Kidney (tissue), 14 donors: ENCODE measurements around the gene AGBL4. TPM values are rescaled to one million over a fixed set of nuclear protein-coding genes. Genes with fewer than 3 reads are reported as not detected.

Experiments used
- DNase-seq, 5 donors: peaks; one replicate each; pipeline ENCODE4 v3.0.0-alpha.2; 2013 to 2020
- FAIRE-seq: peaks from 2 replicates; lab custom pipeline; 2012; peaks lifted over from hg19 to GRCh38; lab: Jason Lieb, UNC
- H3K27ac ChIP-seq, 2 donors: one replicate each; pipeline ENCODE4 v1.7.0; 2013; ENCODE audit warnings: low read depth in 2 of 2, low read length in 2 of 2, inconsistent platforms in 1 of 2
- H3K27me3 ChIP-seq: one replicate; pipeline ENCODE4 v1.7.1; 2013; ENCODE audit warnings: low read length, inconsistent platforms; ENCODE audit not compliant: control insufficient read depth, insufficient read depth
- H3K36me3 ChIP-seq, 3 donors: one replicate each; pipeline versions ENCODE4 v1.7.0 to v1.7.1; 2013; ENCODE audit warnings: low read length in 3 of 3, control low read depth in 1 of 3, inconsistent platforms in 1 of 3; ENCODE audit not compliant: insufficient read depth in 3 of 3, control insufficient read depth in 2 of 3
- H3K4me1 ChIP-seq, 3 donors: one replicate each; pipeline versions ENCODE4 v1.7.0 to v1.7.1; 2013; ENCODE audit warnings: low read length in 3 of 3, inconsistent platforms in 1 of 3, low read depth in 1 of 3; ENCODE audit not compliant: control insufficient read depth in 2 of 3, insufficient read depth in 2 of 3
- H3K4me3 ChIP-seq, 3 donors: one replicate each; pipeline versions ENCODE4 v1.7.0 to v1.8.1; 2013; ENCODE audit warnings: low read length in 3 of 3, control low read depth in 1 of 3, inconsistent platforms in 1 of 3
- H3K9ac ChIP-seq, 3 donors: one replicate each; pipeline versions ENCODE4 v1.7.0 to v1.7.1; 2013; ENCODE audit warnings: low read length in 3 of 3, control low read depth in 1 of 3, inconsistent platforms in 1 of 3
- H3K9me3 ChIP-seq, 3 donors: one replicate each; pipeline versions ENCODE4 v1.7.0 to v1.7.1; 2013; ENCODE audit warnings: low read length in 3 of 3, control low read depth in 1 of 3, inconsistent platforms in 1 of 3; ENCODE audit not compliant: control insufficient read depth in 2 of 3, insufficient read depth in 1 of 3
- intact Hi-C: fragments of 100-400 bp; cut with DNase I; formaldehyde crosslinking; loops from one replicate; pipeline ENCODE4 v1.11.1; 2022
- polyA plus RNA-seq: library from polyadenylated mRNA; stranded (reverse); fragments of 350-450 nt; fragmentation: Illumina TruSeq; extraction: RNeasy Lipid Tissue Mini Kit (QIAGEN cat#74804); gene quantifications from one replicate; pipeline ENCODE4 v1.2.3, GENCODE V29; 2014; ENCODE audit warnings: low read depth, low replicate concordance; ENCODE audit not compliant: insufficient read depth
- total RNA-seq: library from RNA; stranded (reverse); fragmentation: NEBNext Ultra II Directional; extraction: Animal tissue kit (Norgen Biotek cat#: 25700); gene quantifications from one replicate; pipeline ENCODE4 v1.2.1, GENCODE V29; 2021
- TF ChIP-seq, protein P1 (sequence below): IDR thresholded peaks from 3 replicates; pipeline ENCODE4 v1.5.1; 2012; ENCODE audit warnings: mild to moderate bottlenecking, moderate library complexity, borderline replicate concordance; ENCODE audit not compliant: insufficient read depth; ENCODE audit errors: extremely low read depth
- donor health status: control.
- donor health status: control.
- donor health status: control.
- donor health status: control.
- donor health status: control.
- donor health status: DM: yes; HTN: yes; CAD: no.
- donor health status: Normal renal cell carcinoma (clear cell type).

The AGBL4 gene
- total and polyA plus RNA-seq, 2 donors from 2014 or later, result 1.5 to 2.7 TPM

DNA sequence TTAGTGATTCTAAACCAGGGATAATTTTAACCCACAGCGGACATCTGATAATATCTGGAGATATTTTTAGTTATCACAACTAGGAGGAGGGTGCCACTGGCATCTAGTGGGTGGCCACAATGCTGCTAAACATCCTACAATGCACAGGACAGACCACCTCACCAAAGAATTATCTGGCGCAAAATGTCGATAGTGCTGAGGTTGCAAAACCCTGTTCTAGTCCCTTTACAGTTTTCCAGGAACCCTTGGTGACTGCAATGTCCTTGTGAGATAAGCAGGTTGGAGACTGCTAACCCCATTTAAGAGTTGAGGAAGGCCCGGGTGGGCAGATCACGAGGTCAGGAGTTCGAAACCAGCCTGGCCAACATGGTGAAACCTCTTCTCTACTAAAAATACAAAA lies 1083.9 kb downstream of the AGBL4 start:
- intact Hi-C loops, result no loop called here
- Histone ChIP-seq H3K9ac (no peak overlapping the region), H3K27ac (no peak overlapping the region), H3K36me3 (no peaks in the 10 kb centered on the region), H3K9me3 (no peaks in the 10 kb centered on the region), H3K27me3 (no peaks in the 10 kb centered on the region), H3K4me3 (no peak overlapping the region), H3K4me1 (no peaks in the 10 kb centered on the region)
- TF ChIP-seq, protein P1, sequence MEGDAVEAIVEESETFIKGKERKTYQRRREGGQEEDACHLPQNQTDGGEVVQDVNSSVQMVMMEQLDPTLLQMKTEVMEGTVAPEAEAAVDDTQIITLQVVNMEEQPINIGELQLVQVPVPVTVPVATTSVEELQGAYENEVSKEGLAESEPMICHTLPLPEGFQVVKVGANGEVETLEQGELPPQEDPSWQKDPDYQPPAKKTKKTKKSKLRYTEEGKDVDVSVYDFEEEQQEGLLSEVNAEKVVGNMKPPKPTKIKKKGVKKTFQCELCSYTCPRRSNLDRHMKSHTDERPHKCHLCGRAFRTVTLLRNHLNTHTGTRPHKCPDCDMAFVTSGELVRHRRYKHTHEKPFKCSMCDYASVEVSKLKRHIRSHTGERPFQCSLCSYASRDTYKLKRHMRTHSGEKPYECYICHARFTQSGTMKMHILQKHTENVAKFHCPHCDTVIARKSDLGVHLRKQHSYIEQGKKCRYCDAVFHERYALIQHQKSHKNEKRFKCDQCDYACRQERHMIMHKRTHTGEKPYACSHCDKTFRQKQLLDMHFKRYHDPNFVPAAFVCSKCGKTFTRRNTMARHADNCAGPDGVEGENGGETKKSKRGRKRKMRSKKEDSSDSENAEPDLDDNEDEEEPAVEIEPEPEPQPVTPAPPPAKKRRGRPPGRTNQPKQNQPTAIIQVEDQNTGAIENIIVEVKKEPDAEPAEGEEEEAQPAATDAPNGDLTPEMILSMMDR, result no peak
- DNase-seq (no peak), FAIRE-seq (no peak)

DNA sequence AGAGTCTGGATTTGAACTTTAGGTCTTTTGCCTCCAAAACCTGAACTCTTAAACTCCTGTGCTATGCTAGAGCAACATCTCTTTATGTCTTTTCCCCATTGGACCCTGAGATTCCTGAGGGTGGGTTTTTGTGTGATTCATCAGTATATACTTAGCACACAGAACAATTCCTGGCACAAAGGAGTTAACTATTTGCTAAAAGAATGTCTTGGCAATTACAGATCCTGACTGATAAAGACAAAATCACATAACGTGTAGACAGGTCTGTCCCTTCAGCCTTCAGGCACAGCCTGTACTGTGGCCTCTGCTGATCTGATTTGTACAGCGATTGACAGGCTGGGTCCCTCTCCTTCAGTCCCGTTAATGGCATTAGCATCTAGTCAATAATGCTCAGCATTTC lies 1084.7 kb downstream of the AGBL4 start:
- FAIRE-seq, result no peak
- intact Hi-C loops, result no loop called here
- TF ChIP-seq, protein P1, result no peak
- no peaks in the 10 kb centered on the region for H3K27me3 ChIP-seq
- H3K4me3 ChIP-seq, result no peak overlapping the region
- no peaks in the 10 kb centered on the region for H3K9me3 ChIP-seq
- no peak overlapping the region for H3K9ac ChIP-seq
- H3K4me1 ChIP-seq, result no peaks in the 10 kb centered on the region
- DNase-seq, result peak in 2 of 5 donors; percentile 18 to 21
- H3K36me3 ChIP-seq, result no peaks in the 10 kb centered on the region
- no peak overlapping the region for H3K27ac ChIP-seq

DNA sequence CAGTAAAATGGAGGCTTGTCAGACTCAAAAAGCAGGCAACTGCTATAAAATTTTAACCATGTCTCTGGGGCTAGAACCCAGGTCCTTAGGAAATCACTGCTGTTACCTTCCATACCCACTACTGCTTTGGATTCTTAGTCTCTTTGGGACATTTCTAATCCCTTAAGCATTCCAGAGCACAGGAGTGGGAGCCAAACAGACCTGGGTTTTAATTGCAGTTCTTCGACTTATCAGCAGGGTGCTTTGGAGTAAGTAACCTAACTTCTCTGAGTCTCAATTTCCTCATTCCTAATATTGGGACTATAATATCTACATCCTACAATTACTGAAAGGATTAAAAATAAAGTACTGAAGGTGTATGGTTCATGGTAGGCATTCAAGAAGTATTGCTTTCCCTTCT lies 1086.0 kb downstream of the AGBL4 start:
- DNase-seq (no peak), FAIRE-seq (no peak)
- intact Hi-C loops, result no loop called here
- TF ChIP-seq, protein P1, result no peak
- Histone ChIP-seq H3K4me3 (no peak overlapping the region), H3K27ac (no peak overlapping the region), H3K36me3 (no peaks in the 10 kb centered on the region), H3K27me3 (no peaks in the 10 kb centered on the region), H3K9ac (no peak overlapping the region), H3K9me3 (no peaks in the 10 kb centered on the region), H3K4me1 (no peaks in the 10 kb centered on the region)

DNA sequence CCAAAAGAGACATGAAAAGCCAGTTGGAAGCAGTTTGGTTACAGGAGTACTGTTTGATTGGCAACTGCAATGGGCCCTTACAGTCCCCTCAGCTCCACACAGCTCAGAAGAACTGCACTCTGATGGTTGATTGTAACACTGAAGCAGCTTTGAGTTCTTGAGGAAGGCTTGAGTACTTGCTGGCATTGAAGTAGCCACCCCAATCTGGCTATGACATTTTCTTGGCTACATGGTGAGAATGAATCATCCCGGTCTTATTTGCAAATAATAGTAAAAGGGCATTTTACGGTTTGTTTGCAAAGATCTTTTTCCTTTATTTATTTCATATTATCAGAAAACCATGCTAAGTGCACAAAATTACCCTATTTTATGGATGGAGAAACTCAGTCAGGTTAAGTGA lies 1087.3 kb downstream of the AGBL4 start:
- no peak overlapping the region for H3K27ac ChIP-seq
- DNase-seq (no peak), FAIRE-seq (no peak)
- H3K4me3 ChIP-seq, result no peak overlapping the region
- H3K4me1 ChIP-seq, result peaks cover 0 to 2% (median 0%) of the 10 kb centered on the region in 3 donors
- no peak overlapping the region for H3K9ac ChIP-seq
- TF ChIP-seq, protein P1, result no peak
- intact Hi-C loops, result no loop called here
- H3K27me3 ChIP-seq, result no peaks in the 10 kb centered on the region
- H3K9me3 ChIP-seq, result no peaks in the 10 kb centered on the region
- no peaks in the 10 kb centered on the region for H3K36me3 ChIP-seq
